Astrocyte of the cerebellum (primary cell): ENCODE data around the gene CADM3.

Source experiments
- DNase-seq: peaks from one replicate; pipeline ENCODE4 v3.0.0-alpha.2; 2011; ENCODE audit warnings: low read depth
- H3K4me3 ChIP-seq: 2 replicates; pipeline ENCODE4 v1.5.1; 2011; ENCODE audit warnings: mild to moderate bottlenecking, low read depth, low read length, moderate library complexity
- in situ Hi-C: cut with HindIII; loops from 2 replicates; pipeline ENCODE4 v1.10.0; 2017; ENCODE audit warnings: low sequenced_read_pairs
- TF ChIP-seq, protein P1 (sequence below): IDR thresholded peaks from 2 replicates; pipeline ENCODE4 v1.5.1; 2012; ENCODE audit warnings: low read length, low read depth, moderate library complexity, mild to moderate bottlenecking; ENCODE audit errors: missing control alignments

The CADM3 gene

GRCh38 chr1:159161719-159162026, 9.7 kb upstream of the CADM3 start:
- in situ Hi-C loops = no loop called here
- H3K4me3 ChIP-seq = no peak overlapping the region
- DNase-seq = no peak
- TF ChIP-seq, protein P1, sequence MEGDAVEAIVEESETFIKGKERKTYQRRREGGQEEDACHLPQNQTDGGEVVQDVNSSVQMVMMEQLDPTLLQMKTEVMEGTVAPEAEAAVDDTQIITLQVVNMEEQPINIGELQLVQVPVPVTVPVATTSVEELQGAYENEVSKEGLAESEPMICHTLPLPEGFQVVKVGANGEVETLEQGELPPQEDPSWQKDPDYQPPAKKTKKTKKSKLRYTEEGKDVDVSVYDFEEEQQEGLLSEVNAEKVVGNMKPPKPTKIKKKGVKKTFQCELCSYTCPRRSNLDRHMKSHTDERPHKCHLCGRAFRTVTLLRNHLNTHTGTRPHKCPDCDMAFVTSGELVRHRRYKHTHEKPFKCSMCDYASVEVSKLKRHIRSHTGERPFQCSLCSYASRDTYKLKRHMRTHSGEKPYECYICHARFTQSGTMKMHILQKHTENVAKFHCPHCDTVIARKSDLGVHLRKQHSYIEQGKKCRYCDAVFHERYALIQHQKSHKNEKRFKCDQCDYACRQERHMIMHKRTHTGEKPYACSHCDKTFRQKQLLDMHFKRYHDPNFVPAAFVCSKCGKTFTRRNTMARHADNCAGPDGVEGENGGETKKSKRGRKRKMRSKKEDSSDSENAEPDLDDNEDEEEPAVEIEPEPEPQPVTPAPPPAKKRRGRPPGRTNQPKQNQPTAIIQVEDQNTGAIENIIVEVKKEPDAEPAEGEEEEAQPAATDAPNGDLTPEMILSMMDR = no peak

DNA sequence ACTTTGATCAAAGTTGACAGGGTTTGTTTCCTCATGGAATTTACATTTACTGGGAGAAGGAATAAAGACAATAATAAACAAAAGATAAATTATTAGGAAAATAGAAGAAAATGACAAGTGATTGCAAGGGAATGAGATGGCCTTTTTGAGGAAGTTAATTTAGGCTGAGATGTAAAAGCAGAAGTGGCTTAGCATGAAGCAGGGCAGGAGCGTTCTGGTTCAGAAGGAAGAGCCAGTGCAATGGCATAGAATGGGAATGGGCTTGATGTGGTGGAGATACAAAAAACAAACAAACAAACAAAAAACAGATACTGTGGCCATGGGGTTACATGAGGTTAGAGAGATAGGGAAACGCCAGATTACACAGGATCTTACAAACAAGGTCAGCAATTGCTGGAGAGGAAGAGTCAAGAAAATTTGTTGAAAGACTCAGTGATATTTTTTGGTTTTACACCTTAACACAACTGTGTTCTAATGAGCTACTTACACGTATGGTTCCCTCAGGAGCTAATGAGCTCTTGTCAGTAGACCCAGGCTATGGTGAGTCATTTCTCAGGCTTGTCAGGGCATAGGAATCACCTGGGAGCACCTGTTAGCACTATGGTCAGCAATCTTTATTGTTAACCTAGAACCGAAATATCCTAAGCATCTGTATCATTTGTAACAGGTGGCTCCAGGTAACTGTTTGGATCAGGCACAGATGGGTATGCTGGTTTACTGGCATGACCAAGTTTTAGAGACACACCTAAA, 8.7 kb upstream of the CADM3 start:
- TF ChIP-seq, protein P1 = no peak
- no peak for DNase-seq
- in situ Hi-C loops = no loop called here
- H3K4me3 ChIP-seq = no peak overlapping the region

GRCh38 chr1:159163614-159164228, 7.7 kb upstream of the CADM3 start:
- TF ChIP-seq, protein P1 = no peak
- no peak for DNase-seq
- in situ Hi-C loops = no loop called here
- H3K4me3 ChIP-seq = no peak overlapping the region

DNA sequence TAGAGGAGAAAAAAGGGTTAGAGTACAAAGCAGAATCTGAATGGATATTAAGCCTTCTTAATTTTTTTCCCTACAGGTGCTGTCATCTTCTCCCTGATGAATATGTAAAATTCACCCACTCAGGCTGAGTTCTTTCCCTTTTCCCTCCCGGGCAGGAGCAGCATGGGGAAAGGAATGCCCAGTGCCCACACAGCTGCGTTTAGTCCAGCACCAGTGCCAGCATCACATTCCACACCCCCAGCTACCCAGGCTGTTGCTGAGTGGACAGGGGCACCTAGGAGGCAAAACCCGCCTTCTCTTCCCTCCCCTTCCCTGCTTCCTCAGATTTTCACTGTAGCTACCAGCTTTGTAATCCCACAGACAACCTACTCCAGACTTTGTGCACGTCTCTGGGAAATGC, 3.4 kb upstream of the CADM3 start:
- DNase-seq = no peak
- in situ Hi-C loops = no loop called here
- TF ChIP-seq, protein P1 = no peak
- H3K4me3 ChIP-seq = no peak overlapping the region

DNA sequence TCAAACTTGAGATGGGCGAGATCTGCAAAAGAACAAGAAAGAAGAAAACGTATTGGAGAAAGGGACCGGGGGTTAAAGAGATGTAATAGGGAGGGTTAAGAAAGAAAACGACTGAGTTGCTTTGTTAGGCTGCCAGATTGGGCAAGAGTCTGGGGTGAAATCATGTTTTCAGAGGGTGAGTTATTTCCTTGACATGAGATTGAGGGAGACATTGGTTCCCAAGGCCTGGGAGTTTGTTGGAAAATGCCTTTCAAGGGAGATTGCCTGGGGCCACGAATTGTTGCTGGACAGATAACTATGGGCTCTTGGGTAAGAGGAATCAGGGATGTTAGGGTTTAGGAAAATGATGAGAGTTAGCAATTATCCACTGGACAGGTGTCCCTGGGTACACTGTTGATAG, 776 bp upstream of the CADM3 start:
- TF ChIP-seq, protein P1 = no peak
- in situ Hi-C loops = no loop called here
- no peak overlapping the region for H3K4me3 ChIP-seq
- DNase-seq = no peak

DNA sequence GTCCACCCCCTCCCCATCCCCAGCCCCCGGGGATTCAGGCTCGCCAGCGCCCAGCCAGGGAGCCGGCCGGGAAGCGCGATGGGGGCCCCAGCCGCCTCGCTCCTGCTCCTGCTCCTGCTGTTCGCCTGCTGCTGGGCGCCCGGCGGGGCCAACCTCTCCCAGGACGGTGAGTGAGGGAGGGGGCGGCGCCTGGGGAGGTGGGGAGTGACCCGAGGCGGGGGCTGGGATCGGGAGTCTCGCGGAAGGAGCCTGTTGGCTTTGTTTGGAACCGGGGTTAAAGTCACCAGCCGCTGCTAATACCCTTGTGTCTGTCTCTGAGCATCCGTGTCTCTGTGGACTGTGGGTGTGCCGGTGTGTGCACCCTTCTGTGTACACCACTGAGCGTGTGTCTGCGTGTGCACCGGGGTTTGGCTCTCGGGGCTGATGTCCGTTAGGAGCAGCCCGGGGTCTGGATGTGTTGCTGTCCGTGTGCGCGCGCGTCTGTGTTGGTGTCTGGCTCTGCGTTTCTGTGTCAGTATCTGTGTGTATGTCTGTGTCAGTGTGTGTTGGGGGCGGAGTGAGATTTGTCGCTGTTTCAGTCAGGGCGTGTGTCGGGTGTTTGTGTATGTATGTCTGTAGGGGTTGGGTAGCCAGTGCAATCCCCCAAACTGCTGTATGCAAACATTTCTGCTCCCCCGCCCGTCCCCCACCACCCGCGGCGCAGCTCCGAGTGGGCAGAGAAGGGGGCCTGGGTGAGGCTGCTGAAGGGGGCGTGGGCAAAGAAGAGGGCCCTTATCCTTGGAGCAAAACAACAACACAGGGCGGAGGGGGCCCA, 480 bp downstream of the CADM3 start:
- DNase-seq = no peak
- in situ Hi-C loops = no loop called here
- H3K4me3 ChIP-seq = peak overlapping the region; percentile 37
- TF ChIP-seq, protein P1 = no peak
